Neural progenitor cell (in vitro differentiated cells): ENCODE measurements around the gene POC1A. TPM values are rescaled to one million over a fixed set of nuclear protein-coding genes. Genes with fewer than 3 reads are reported as not detected.

ENCODE experiments used
- DNase-seq: peaks from one replicate; pipeline ENCODE4 v3.0.0-alpha.2; 2016; ENCODE audit warnings: low spot score
- H2AFZ ChIP-seq: fragments of 200-600 bp; sonication (generic); replicated peaks from 2 replicates; pipeline ENCODE4 v1.6.1; 2016; ENCODE audit warnings: antibody characterized with exemption
- H3F3A ChIP-seq: fragments of 200-600 bp; sonication (generic); 2 replicates; pipeline ENCODE4 v1.6.1; 2016; ENCODE audit warnings: antibody characterized with exemption, low read depth
- H3K27ac ChIP-seq: fragments of 200-600 bp; sonication (generic); 2 replicates; pipeline ENCODE4 v1.5.1; 2016; ENCODE audit warnings: mild to moderate bottlenecking
- H3K27me3 ChIP-seq: fragments of 200-600 bp; sonication (generic); 2 replicates; pipeline ENCODE4 v1.6.1; 2016; ENCODE audit warnings: mild to moderate bottlenecking, moderate library complexity
- H3K36me3 ChIP-seq: fragments of 200-600 bp; sonication (generic); 2 replicates; pipeline ENCODE4 v1.5.1; 2016
- H3K4me1 ChIP-seq: fragments of 200-600 bp; sonication (generic); 2 replicates; pipeline ENCODE4 v1.6.1; 2016; ENCODE audit warnings: mixed run types
- H3K4me2 ChIP-seq: fragments of 200-600 bp; sonication (generic); 2 replicates; pipeline ENCODE4 v1.6.1; 2016
- H3K4me3 ChIP-seq: fragments of 200-600 bp; sonication (generic); 2 replicates; pipeline ENCODE4 v1.5.1; 2016
- H3K79me2 ChIP-seq: fragments of 200-600 bp; sonication (generic); 2 replicates; pipeline ENCODE4 v1.6.1; 2016; ENCODE audit warnings: low read depth
- H3K9ac ChIP-seq: fragments of 200-600 bp; sonication (generic); 2 replicates; pipeline ENCODE4 v1.6.1; 2016
- H3K9me3 ChIP-seq: fragments of 200-600 bp; sonication (generic); 2 replicates; pipeline ENCODE4 v1.5.1; 2016; ENCODE audit warnings: low read depth
- H4K20me1 ChIP-seq: fragments of 200-600 bp; sonication (generic); 2 replicates; pipeline ENCODE4 v1.6.1; 2016; ENCODE audit warnings: low read depth
- H3K27ac Mint-ChIP-seq: 3 replicates; pipeline ENCODE4 v1.8.0; 2021; ENCODE audit warnings: mixed read lengths
- H3K27me3 Mint-ChIP-seq: 2 replicates; pipeline ENCODE4 v1.8.0; 2022; ENCODE audit warnings: low read depth, mild to moderate bottlenecking, inconsistent platforms, moderate library complexity, mixed read lengths; ENCODE audit not compliant: insufficient read depth
- H3K36me3 Mint-ChIP-seq: 3 replicates; pipeline ENCODE4 v1.8.0; 2021; ENCODE audit warnings: mixed read lengths
- H3K4me1 Mint-ChIP-seq: 3 replicates; pipeline ENCODE4 v1.8.0; 2021; ENCODE audit warnings: mixed read lengths
- H3K4me3 Mint-ChIP-seq: 3 replicates; pipeline ENCODE4 v1.8.0; 2021; ENCODE audit warnings: mild to moderate bottlenecking, moderate library complexity, mixed read lengths
- H3K9me3 Mint-ChIP-seq: 3 replicates; pipeline ENCODE4 v1.8.0; 2020; ENCODE audit warnings: mixed read lengths
- EZH2 ChIP-seq: fragments of 200-600 bp; sonication (generic); IDR thresholded peaks from 2 replicates; pipeline ENCODE4 v1.6.1; 2017; ENCODE audit warnings: antibody characterized with exemption, mild to moderate bottlenecking, moderate library complexity
- EZH2phosphoT487 ChIP-seq: fragments of 200-600 bp; sonication (generic); IDR thresholded peaks from 2 replicates; pipeline ENCODE4 v1.6.1; 2017; ENCODE audit warnings: antibody characterized with exemption
- total RNA-seq: library from RNA; depleted of rRNA; stranded (reverse); fragments of >200 nt; gene quantifications from 2 replicates; pipeline ENCODE4 v1.2.3, GENCODE V29; 2015; ENCODE audit warnings: low replicate concordance
- TF ChIP-seq, protein P1 (sequence below): fragments of 200-600 bp; sonication (generic); IDR thresholded peaks from 2 replicates; pipeline ENCODE4 v1.5.1; 2017; ENCODE audit warnings: antibody characterized with exemption, mild to moderate bottlenecking

Gene POC1A
- total RNA-seq, 1 donor from 2014 or later, result 10.3 TPM

DNA sequence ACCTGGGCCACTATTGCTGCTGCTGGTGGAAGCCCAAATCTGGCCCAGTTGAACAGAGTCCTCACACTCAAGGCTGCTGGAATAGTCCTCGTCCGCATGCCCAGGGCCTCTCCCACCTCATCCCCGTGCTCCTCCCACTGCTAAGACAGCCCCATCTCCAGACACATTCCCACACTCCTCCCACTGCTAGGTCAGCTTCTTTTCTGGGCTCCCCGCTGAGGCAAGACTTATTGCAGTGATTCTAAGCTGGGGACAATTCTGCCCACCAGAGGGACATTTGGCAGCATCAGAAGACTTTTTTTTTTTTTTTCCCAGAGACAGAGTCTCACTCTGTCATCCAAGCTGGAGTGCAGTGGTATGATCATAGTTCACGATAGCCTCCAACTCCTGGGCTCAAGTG, 35.1 kb downstream of the POC1A start:
- no peaks in the 10 kb centered on the region for H4K20me1 ChIP-seq
- H3K79me2 ChIP-seq, result no peaks in the 10 kb centered on the region
- H3K4me1 ChIP-seq, result no peaks in the 10 kb centered on the region
- H3K9me3 ChIP-seq, result no peaks in the 10 kb centered on the region
- H3K4me2 ChIP-seq, result no peak overlapping the region
- peaks cover 6% of the 10 kb centered on the region for H3K4me1 Mint-ChIP-seq
- H3F3A ChIP-seq, result no peaks in the 10 kb centered on the region
- TF ChIP-seq EZH2 (no peak), EZH2phosphoT487 (no peak)
- TF ChIP-seq, protein P1, sequence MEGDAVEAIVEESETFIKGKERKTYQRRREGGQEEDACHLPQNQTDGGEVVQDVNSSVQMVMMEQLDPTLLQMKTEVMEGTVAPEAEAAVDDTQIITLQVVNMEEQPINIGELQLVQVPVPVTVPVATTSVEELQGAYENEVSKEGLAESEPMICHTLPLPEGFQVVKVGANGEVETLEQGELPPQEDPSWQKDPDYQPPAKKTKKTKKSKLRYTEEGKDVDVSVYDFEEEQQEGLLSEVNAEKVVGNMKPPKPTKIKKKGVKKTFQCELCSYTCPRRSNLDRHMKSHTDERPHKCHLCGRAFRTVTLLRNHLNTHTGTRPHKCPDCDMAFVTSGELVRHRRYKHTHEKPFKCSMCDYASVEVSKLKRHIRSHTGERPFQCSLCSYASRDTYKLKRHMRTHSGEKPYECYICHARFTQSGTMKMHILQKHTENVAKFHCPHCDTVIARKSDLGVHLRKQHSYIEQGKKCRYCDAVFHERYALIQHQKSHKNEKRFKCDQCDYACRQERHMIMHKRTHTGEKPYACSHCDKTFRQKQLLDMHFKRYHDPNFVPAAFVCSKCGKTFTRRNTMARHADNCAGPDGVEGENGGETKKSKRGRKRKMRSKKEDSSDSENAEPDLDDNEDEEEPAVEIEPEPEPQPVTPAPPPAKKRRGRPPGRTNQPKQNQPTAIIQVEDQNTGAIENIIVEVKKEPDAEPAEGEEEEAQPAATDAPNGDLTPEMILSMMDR, result no peak
- H3K36me3 ChIP-seq, result no peaks in the 10 kb centered on the region
- no peak overlapping the region for H3K27ac ChIP-seq
- H3K4me3 Mint-ChIP-seq, result no peak overlapping the region
- no peak for DNase-seq
- H3K9ac ChIP-seq, result no peak overlapping the region
- no peak overlapping the region for H3K4me3 ChIP-seq
- peaks cover 8% of the 10 kb centered on the region for H3K36me3 Mint-ChIP-seq
- no peak overlapping the region for H2AFZ ChIP-seq
- no peaks in the 10 kb centered on the region for H3K27me3 ChIP-seq
- H3K9me3 Mint-ChIP-seq, result no peaks in the 10 kb centered on the region
- H3K27ac Mint-ChIP-seq, result peak overlapping the region; percentile 5
- H3K27me3 Mint-ChIP-seq, result peaks cover 2% of the 10 kb centered on the region

DNA sequence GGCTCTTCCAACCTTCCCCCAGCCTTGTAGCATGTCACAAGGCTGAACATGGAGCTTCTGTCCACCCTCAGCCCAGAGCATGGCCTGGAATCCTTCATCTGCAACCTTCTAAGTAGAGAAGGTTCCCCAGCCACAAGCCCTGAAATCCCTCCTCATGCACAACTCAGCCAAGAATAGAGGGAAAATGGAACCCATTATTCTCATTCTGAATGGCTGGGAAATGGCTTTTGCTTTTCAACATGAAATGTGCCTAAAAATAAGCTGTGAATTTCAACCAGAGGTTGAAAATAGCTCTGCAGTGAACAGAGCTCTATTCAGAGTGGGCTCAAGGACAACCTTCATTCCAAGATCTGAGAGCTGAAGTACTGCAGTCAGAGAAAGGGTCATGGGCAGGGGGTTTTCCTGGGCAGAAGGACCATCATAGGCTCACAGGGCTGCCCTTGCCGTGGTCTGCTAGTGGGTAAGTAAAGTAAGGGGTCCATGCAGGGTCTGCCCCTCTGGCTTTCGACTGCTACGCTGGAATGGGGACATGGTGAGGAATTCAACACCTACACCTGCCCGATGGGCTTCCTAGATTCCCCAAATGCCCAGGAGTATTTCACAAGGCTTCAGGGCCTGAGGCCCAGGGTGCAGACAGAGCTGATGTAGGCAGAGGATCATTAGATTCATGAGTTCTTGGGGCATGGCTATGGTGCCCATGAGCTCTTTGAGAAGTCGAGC, 35.9 kb downstream of the POC1A start:
- H3K4me3 Mint-ChIP-seq, result no peak overlapping the region
- H3K27ac ChIP-seq, result no peak overlapping the region
- no peaks in the 10 kb centered on the region for H3K27me3 ChIP-seq
- no peak for DNase-seq
- no peak overlapping the region for H3K9ac ChIP-seq
- no peaks in the 10 kb centered on the region for H4K20me1 ChIP-seq
- H3K27ac Mint-ChIP-seq, result no peak overlapping the region
- H3K4me3 ChIP-seq, result no peak overlapping the region
- no peaks in the 10 kb centered on the region for H3K79me2 ChIP-seq
- TF ChIP-seq EZH2phosphoT487 (no peak), EZH2 (no peak)
- TF ChIP-seq, protein P1, result no peak
- no peak overlapping the region for H3K4me2 ChIP-seq
- peaks cover 2% of the 10 kb centered on the region for H3K27me3 Mint-ChIP-seq
- H3K36me3 ChIP-seq, result no peaks in the 10 kb centered on the region
- peaks cover 9% of the 10 kb centered on the region for H3K36me3 Mint-ChIP-seq
- H2AFZ ChIP-seq, result no peak overlapping the region
- no peaks in the 10 kb centered on the region for H3K4me1 ChIP-seq
- H3K9me3 Mint-ChIP-seq, result no peaks in the 10 kb centered on the region
- peaks cover 6% of the 10 kb centered on the region for H3K4me1 Mint-ChIP-seq
- no peaks in the 10 kb centered on the region for H3F3A ChIP-seq
- no peaks in the 10 kb centered on the region for H3K9me3 ChIP-seq

DNA sequence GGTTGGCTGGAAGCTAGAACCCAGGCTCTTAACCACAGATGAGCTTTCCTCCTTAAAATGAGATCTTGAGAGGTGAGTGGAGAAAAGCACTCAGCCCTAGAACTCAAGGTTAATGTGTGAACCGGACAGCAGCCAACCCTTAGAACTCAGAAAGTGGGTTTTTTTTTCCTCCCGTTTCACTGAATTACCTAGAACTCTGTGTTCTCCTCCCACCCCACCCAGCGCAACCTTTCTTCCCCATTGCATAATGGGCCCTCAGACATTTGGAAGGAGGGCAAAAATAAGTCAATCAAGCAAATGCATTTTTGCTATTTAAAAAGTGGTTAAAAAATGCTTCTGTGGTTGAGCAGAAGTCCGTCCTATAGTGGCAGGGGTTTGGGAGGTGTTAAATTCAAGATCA, 36.7 kb downstream of the POC1A start:
- no peak for DNase-seq
- H4K20me1 ChIP-seq, result no peaks in the 10 kb centered on the region
- Mint-ChIP-seq H3K4me3 (no peak overlapping the region), H3K27ac (no peak overlapping the region), H3K9me3 (no peaks in the 10 kb centered on the region), H3K4me1 (peaks cover 6% of the 10 kb centered on the region), H3K36me3 (peaks cover 12% of the 10 kb centered on the region), H3K27me3 (peaks cover 2% of the 10 kb centered on the region)
- no peaks in the 10 kb centered on the region for H3K79me2 ChIP-seq
- H3K27me3 ChIP-seq, result no peaks in the 10 kb centered on the region
- H3K4me1 ChIP-seq, result no peaks in the 10 kb centered on the region
- no peaks in the 10 kb centered on the region for H3F3A ChIP-seq
- TF ChIP-seq EZH2phosphoT487 (no peak), EZH2 (no peak)
- TF ChIP-seq, protein P1, result no peak
- no peak overlapping the region for H3K4me3 ChIP-seq
- H3K27ac ChIP-seq, result no peak overlapping the region
- no peaks in the 10 kb centered on the region for H3K9me3 ChIP-seq
- H2AFZ ChIP-seq, result no peak overlapping the region
- H3K36me3 ChIP-seq, result no peaks in the 10 kb centered on the region
- no peak overlapping the region for H3K4me2 ChIP-seq
- H3K9ac ChIP-seq, result no peak overlapping the region
